Gastroesophageal sphincter (tissue), 3 donors: ENCODE measurements around the gene PTPN2.

Experiments
- EP300 ChIP-seq: sonication (generic); formaldehyde crosslinking; IDR thresholded peaks from one replicate; pipeline ENCODE4 v1.6.1; 2017; ENCODE audit warnings: antibody characterized with exemption, mild to moderate bottlenecking
- POLR2A ChIP-seq, 2 donors: fragments of 450-650 bp; IDR thresholded peaks; one replicate each; pipeline ENCODE4 v1.6.1; 2017; ENCODE audit warnings: antibody characterized with exemption in 2 of 2, mild to moderate bottlenecking in 2 of 2, moderate library complexity in 1 of 2
- POLR2AphosphoS5 ChIP-seq: sonication (generic); formaldehyde crosslinking; IDR thresholded peaks from one replicate; pipeline ENCODE4 v1.6.1; 2017; ENCODE audit warnings: antibody characterized with exemption
- TF ChIP-seq, protein P1 (sequence below), 4 experiments: fragments of 200-600 bp in 2 of 4; fragments of 450-650 bp in 2 of 4; sonication (generic) in 1 of 4; IDR thresholded peaks; one replicate each; pipeline ENCODE4 v1.5.1; 2017 to 2019; ENCODE audit warnings: antibody characterized with exemption in 4 of 4, mild to moderate bottlenecking in 2 of 4, moderate library complexity in 2 of 4

DNA sequence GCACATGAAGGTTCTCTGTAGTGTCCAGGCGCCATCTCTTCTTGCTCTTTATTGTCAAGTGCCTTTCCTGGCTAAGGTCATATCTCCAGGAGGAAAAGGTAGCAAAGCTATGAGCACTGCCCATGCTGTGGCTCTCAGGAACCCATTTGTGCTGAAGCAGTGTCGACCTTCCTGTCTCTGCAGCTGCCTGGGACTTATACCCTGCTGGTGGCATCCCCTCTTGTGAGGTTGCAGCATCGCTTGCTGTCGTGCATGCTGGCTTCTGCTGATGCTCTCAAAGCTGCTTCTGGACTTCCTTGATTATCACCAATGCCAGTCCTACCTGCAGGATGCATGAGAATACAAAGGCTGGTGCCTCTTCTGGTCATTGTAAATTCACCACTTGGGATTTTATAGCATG is 22.1 kb upstream of the PTPN2 start:
- no peak for TF ChIP-seq EP300
- TF ChIP-seq POLR2AphosphoS5: no peak
- no peak for TF ChIP-seq POLR2A (IDR thresholded peaks at IDR 0.05)
- TF ChIP-seq, protein P1, sequence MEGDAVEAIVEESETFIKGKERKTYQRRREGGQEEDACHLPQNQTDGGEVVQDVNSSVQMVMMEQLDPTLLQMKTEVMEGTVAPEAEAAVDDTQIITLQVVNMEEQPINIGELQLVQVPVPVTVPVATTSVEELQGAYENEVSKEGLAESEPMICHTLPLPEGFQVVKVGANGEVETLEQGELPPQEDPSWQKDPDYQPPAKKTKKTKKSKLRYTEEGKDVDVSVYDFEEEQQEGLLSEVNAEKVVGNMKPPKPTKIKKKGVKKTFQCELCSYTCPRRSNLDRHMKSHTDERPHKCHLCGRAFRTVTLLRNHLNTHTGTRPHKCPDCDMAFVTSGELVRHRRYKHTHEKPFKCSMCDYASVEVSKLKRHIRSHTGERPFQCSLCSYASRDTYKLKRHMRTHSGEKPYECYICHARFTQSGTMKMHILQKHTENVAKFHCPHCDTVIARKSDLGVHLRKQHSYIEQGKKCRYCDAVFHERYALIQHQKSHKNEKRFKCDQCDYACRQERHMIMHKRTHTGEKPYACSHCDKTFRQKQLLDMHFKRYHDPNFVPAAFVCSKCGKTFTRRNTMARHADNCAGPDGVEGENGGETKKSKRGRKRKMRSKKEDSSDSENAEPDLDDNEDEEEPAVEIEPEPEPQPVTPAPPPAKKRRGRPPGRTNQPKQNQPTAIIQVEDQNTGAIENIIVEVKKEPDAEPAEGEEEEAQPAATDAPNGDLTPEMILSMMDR (IDR thresholded peaks at IDR 0.05): no peak
